CD8-positive, alpha-beta memory T cell (primary cell): ENCODE results near the gene NOS2. TPM values are rescaled to one million over a fixed set of nuclear protein-coding genes. Genes with fewer than 3 reads are reported as not detected.
"Not testable (repeated sequence)": the region's sequence is repeated elsewhere in the genome, so short reads cannot be mapped to it uniquely, and the experiment has no call there.

Experiments
- CTCF ChIA-PET: fragments of 350-600 bp; sonication (Branson Sonifier 250); formaldehyde crosslinking; loops from one replicate; lab custom pipeline; 2021; ENCODE audit warnings: antibody characterized with exemption; lab: Charles Lee
- POLR2A ChIA-PET: fragments of 350-600 bp; sonication (Branson Sonifier 250); formaldehyde crosslinking; loops from one replicate; lab custom pipeline; 2021; ENCODE audit warnings: antibody characterized with exemption; lab: Charles Lee
- DNase-seq, 5 donors: peaks; one replicate each; pipeline versions ENCODE4 v3.0.0 to v3.0.0-alpha.2; 2020 to 2022; ENCODE audit warnings: mixed read lengths in 1 of 5
- H3K27ac ChIP-seq: one replicate; pipeline ENCODE4 v1.7.0; 2013; ENCODE audit warnings: low read depth, mild to moderate bottlenecking, low read length, moderate library complexity
- H3K27me3 ChIP-seq: 2 replicates; pipeline ENCODE4 v1.7.0; 2013; ENCODE audit warnings: low read length, mild to moderate bottlenecking; ENCODE audit not compliant: insufficient read depth, poor library complexity, severe bottlenecking
- H3K36me3 ChIP-seq: 2 replicates; pipeline ENCODE4 v1.7.0; 2013; ENCODE audit warnings: mild to moderate bottlenecking, low read length, moderate library complexity; ENCODE audit not compliant: insufficient read depth
- H3K4me1 ChIP-seq: 2 replicates; pipeline ENCODE4 v1.7.0; 2013; ENCODE audit warnings: mild to moderate bottlenecking, low read length, moderate library complexity; ENCODE audit not compliant: insufficient read depth
- H3K4me3 ChIP-seq: 2 replicates; pipeline ENCODE4 v1.7.0; 2013; ENCODE audit warnings: mild to moderate bottlenecking, low read length
- H3K9me3 ChIP-seq: 2 replicates; pipeline ENCODE4 v1.7.0; 2013; ENCODE audit warnings: mild to moderate bottlenecking, low read length
- H3K27ac Mint-ChIP-seq, 8 donors: one replicate each; pipeline ENCODE4 v1.8.0; 2020 to 2021; ENCODE audit warnings: mixed read lengths in 8 of 8, mild to moderate bottlenecking in 6 of 8, inconsistent platforms in 3 of 8, moderate library complexity in 3 of 8
- H3K27me3 Mint-ChIP-seq, 2 donors: one replicate each; pipeline ENCODE4 v1.8.0; 2020 to 2021; ENCODE audit warnings: mixed read lengths in 2 of 2, mild to moderate bottlenecking in 1 of 2, moderate library complexity in 1 of 2
- H3K36me3 Mint-ChIP-seq, 3 donors: one replicate each; pipeline ENCODE4 v1.8.0; 2020 to 2021; ENCODE audit warnings: mixed read lengths in 3 of 3, inconsistent platforms in 1 of 3, mild to moderate bottlenecking in 1 of 3
- H3K4me1 Mint-ChIP-seq, 3 donors: one replicate each; pipeline ENCODE4 v1.8.0; 2020 to 2021; ENCODE audit warnings: mixed read lengths in 3 of 3, inconsistent platforms in 1 of 3, mild to moderate bottlenecking in 1 of 3
- H3K4me3 Mint-ChIP-seq, 7 donors: one replicate each; pipeline ENCODE4 v1.8.0; 2020 to 2021; ENCODE audit warnings: mixed read lengths in 7 of 7, mild to moderate bottlenecking in 6 of 7, moderate library complexity in 4 of 7, inconsistent platforms in 2 of 7
- H3K9me3 Mint-ChIP-seq, 5 donors: one replicate each; pipeline ENCODE4 v1.8.0; 2020 to 2022; ENCODE audit warnings: mixed read lengths in 5 of 5, mild to moderate bottlenecking in 3 of 5, moderate library complexity in 2 of 5, inconsistent platforms in 1 of 5
- polyA plus RNA-seq: library from polyadenylated mRNA; unstranded; fragments of 300-500 nt; fragmentation: Illumina TruSeq; gene quantifications from one replicate; pipeline ENCODE4 v1.2.3, GENCODE V29; 2021
- total RNA-seq, 2 experiments: library from RNA; stranded (reverse); gene quantifications; one replicate each; pipeline ENCODE4 v1.2.3, GENCODE V29; 2021

NOS2 gene
- total and polyA plus RNA-seq, 3 experiments from 2014 or later = 0.07 TPM; not detected in 2

DNA sequence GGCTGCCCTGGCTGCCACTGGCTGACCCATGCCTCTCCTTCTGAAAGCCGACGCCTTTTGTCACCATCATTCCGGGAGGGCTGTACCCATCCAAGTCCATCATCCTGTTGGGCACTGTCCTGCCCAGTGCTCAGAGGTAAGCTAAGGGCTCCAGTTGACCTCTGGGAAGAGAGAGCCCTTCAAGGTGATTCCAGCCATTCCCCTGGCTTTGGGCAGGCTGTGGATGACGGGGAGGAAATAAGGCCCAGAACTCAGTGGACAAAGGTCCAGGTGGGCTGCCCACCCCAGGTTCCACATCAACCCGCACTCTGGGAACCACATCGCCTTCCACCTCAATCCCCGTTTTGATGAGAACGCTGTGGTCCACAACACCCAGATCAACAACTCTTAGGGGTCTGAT lies 45.8 kb downstream of the NOS2 start:
- Histone ChIP-seq H3K27me3 (no peaks in the 10 kb centered on the region), H3K4me3 (no peak overlapping the region), H3K9me3 (no peaks in the 10 kb centered on the region), H3K4me1 (no peaks in the 10 kb centered on the region), H3K36me3 (no peaks in the 10 kb centered on the region), H3K27ac (no peak overlapping the region)
- DNase-seq = no peak
- Mint-ChIP-seq H3K4me3 (no peak overlapping the region), H3K9me3 (no peaks in the 10 kb centered on the region), H3K36me3 (no peaks in the 10 kb centered on the region), H3K27ac (no peak overlapping the region), H3K27me3 (peaks cover 0 to 9% of the 10 kb centered on the region in 2 donors), H3K4me1 (no peaks in the 10 kb centered on the region)
- ChIA-PET CTCF (no interaction called here), POLR2A (no interaction called here)

DNA sequence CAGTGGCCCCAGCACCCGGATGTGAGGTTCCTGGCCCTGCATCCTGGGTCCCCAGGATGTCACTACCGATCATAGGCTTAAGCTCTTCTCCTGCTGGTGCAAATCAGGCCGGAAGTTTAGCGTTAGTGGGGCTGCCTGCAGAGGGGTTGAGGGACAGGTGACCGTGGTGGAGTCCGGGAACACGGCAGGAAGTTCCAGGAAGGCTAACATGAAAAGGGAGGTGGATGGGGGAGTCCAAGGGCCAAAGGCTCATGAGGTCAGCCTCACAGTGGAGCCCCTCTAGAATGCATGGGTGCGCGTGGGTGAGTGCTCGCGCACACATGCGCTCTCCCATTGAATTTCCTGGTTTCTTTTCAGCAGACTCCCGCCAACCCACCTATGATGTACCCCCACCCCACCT lies 46.6 kb downstream of the NOS2 start:
- H3K4me3 ChIP-seq, H3K27ac Mint-ChIP-seq, H3K36me3 Mint-ChIP-seq, H3K9me3 ChIP-seq, POLR2A ChIA-PET, H3K9me3 Mint-ChIP-seq, H3K36me3 ChIP-seq, H3K27me3 ChIP-seq, CTCF ChIA-PET, DNase-seq, H3K4me1 ChIP-seq, H3K27me3 Mint-ChIP-seq, H3K4me3 Mint-ChIP-seq, H3K27ac ChIP-seq, H3K4me1 Mint-ChIP-seq: not testable (repeated sequence)

DNA sequence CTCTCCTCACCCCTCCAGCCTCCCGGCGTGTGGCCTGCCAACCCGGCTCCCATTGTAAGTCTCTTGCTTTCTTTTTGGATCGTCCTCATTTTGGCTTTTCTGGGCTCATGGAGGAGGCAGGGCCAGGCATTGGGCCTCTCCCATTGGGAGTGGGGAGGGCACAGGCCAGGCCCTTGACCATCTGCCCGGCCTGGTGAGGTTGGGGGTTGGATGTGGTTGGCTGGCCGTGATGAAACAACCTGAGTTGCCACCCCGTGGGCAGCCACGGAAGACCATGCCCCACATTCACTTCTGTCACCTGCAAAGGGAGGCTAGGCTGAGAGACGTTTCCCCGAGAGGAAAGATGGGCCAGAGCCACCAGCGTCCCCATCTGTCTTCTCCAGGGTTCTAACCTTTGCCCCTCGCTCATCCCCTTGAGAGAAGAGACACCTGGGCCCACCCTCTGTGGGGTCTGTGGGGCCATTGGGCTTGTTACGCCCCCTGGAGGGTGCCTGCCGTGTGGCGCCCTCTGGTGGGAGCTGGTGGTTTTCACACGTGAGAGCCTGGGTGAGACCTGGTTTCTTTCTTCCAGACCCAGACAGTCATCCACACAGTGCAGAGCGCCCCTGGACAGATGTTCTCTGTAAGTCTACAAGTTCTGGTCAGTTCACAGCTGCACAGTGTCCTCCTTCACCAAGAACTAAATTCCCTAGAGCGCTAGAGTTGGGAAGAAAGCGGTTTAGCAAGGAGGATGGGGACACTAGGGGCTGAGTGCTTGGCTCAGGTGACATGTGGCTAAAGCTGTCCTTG lies 47.3 kb downstream of the NOS2 start:
- POLR2A ChIA-PET, H3K4me3 Mint-ChIP-seq, CTCF ChIA-PET, H3K9me3 ChIP-seq, H3K4me1 Mint-ChIP-seq, H3K36me3 Mint-ChIP-seq, H3K4me3 ChIP-seq, H3K4me1 ChIP-seq, H3K27me3 ChIP-seq, DNase-seq, H3K36me3 ChIP-seq, H3K27ac ChIP-seq, H3K27me3 Mint-ChIP-seq, H3K9me3 Mint-ChIP-seq, H3K27ac Mint-ChIP-seq: not testable (repeated sequence)

DNA sequence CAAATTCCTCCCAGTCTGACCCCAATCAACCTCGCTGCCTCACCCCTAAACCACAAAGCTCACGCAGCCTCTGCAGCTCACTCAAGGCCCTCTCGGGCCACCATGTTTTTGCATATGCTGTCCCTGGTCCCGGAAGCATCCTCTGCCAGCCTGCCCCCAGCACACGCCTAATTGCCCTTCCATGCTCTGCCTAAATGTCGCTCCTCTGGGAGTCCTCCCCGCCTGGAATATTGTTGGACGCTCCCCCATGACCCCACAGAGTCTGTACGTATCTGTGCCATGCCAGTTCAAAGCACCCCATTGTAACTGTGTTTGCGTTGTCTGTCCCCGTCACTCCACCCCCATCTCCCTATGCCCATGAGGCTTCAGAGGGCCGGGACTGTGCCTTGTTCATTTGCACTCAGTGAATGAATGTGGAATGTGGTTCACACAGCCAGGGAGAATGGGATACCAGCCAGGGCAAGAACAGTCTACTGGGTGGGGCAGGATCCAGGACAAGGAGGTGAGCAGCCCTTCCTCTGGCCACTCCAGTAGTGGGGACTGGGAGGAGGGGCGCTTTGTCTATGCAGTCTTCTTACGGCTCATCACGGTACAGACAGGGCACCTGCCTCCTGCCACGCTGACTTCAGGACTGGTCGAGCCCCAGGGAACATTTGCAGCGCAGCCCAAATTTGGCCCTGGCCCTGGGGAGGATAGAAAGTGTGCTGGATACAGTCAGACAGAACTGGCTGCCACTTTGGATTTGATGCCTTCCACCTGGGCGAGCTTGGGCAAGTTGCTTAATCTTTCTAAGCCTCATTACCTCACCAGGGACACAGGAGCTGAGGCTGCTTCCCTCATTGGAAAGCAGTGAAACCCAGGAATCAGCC lies 48.5 kb downstream of the NOS2 start:
- ChIA-PET CTCF (no interaction called here), POLR2A (no interaction called here)
- no peak overlapping the region for H3K27ac ChIP-seq
- no peak overlapping the region for H3K4me3 ChIP-seq
- no peaks in the 10 kb centered on the region for H3K4me1 ChIP-seq
- no peaks in the 10 kb centered on the region for H3K36me3 ChIP-seq
- H3K36me3 Mint-ChIP-seq = no peaks in the 10 kb centered on the region
- no peak overlapping the region for H3K4me3 Mint-ChIP-seq
- no peaks in the 10 kb centered on the region for H3K4me1 Mint-ChIP-seq
- no peaks in the 10 kb centered on the region for H3K9me3 Mint-ChIP-seq
- no peak for DNase-seq
- peak overlapping the region in 1 of 8 donors; percentile 25 for H3K27ac Mint-ChIP-seq
- peaks cover 0 to 3% of the 10 kb centered on the region in 2 donors for H3K27me3 Mint-ChIP-seq
- no peaks in the 10 kb centered on the region for H3K27me3 ChIP-seq
- H3K9me3 ChIP-seq = no peaks in the 10 kb centered on the region

DNA sequence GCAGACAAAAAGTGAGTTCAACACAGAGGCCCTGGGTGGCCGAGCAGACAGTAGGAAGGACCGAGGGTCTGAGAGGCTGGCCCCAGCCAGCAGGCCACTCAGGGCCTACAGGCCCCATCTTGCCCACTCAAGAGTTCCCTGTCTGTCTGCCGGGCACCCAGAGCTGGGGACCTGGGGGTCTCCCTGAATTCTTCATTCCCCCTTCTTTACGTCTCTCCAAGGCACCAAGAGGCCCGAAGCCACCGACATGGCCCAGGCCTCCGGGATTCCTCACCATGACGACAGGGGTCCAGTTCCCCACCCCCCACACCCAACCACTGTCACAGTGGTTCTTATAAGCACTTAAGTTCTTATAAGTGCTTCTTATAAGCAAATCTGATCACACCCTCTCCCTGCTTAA lies 49.2 kb downstream of the NOS2 start:
- no peaks in the 10 kb centered on the region for H3K27me3 Mint-ChIP-seq
- Histone ChIP-seq H3K4me1 (no peaks in the 10 kb centered on the region), H3K27ac (no peak overlapping the region), H3K36me3 (no peaks in the 10 kb centered on the region), H3K9me3 (no peaks in the 10 kb centered on the region), H3K27me3 (no peaks in the 10 kb centered on the region), H3K4me3 (no peak overlapping the region)
- no peaks in the 10 kb centered on the region for H3K36me3 Mint-ChIP-seq
- H3K9me3 Mint-ChIP-seq = no peaks in the 10 kb centered on the region
- H3K4me1 Mint-ChIP-seq = no peaks in the 10 kb centered on the region
- ChIA-PET POLR2A (no interaction called here), CTCF (no interaction called here)
- no peak overlapping the region for H3K27ac Mint-ChIP-seq
- no peak overlapping the region for H3K4me3 Mint-ChIP-seq
- DNase-seq = no peak

DNA sequence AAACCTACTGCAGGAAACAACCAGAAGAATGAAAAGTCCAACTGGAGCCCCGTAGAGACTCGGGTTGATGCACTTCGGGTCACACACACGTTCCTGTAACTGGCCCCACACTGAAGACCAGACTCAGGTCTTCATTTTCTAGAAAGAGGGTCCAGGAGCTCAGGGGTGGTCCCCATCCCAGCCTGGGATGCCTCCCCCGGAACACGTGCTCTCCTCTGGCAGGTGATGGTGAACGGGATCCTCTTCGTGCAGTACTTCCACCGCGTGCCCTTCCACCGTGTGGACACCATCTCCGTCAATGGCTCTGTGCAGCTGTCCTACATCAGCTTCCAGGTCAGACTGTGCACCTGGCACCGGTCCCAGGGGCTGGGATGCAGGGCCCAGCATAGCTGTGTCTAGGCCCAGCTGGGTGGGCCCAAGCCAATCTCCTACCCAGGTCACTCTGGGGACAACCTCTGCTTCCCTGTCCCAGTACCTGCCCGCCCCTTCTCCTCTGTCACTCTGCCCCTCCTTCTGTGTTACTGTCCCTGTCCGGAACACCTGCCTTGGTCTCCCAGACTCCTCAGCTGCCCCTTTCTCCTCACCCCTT lies 50.7 kb downstream of the NOS2 start:
- not testable (repeated sequence) for H3K27ac Mint-ChIP-seq

DNA sequence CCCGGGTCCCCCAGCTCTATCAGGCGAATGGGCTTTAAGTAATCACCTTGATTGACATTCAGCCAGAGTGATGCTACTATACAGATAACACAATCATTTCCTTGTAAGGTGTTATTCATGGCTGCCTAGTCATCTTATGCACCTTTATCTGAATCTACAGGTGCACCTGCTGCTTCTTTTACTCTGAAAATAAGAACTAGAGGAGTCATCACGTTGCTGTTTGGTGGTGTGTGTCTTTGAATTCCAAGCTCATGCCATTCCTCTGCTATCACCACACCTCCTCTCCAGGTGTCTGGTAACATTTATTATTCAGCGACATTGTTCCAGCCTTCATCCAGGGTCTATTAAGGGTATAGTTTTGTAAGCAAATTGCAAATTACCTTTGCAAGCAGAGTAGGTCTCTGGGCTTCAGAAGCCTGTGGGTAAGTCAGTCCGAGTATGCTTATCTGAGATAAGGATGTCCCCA lies 51.9 kb downstream of the NOS2 start:
- Mint-ChIP-seq H3K9me3 (no peaks in the 10 kb centered on the region), H3K4me1 (no peaks in the 10 kb centered on the region), H3K27me3 (peaks cover 0 to 2% of the 10 kb centered on the region in 2 donors), H3K4me3 (no peak overlapping the region), H3K36me3 (no peaks in the 10 kb centered on the region), H3K27ac (no peak overlapping the region)
- Histone ChIP-seq H3K9me3 (no peaks in the 10 kb centered on the region), H3K36me3 (no peaks in the 10 kb centered on the region), H3K4me1 (no peaks in the 10 kb centered on the region), H3K4me3 (no peak overlapping the region), H3K27me3 (no peaks in the 10 kb centered on the region), H3K27ac (no peak overlapping the region)
- CTCF ChIA-PET = interaction anchor here (1.5 to 1.9 kb wide), 2 partner anchors 9 to 12 kb away, joined by 3 to 6 read pairs; no protein-coding TSS in a partner anchor
- no peak for DNase-seq
- POLR2A ChIA-PET = no interaction called here

More for the DNA sequence above, 50.7 kb downstream of the NOS2 start:
- H3K36me3 Mint-ChIP-seq, H3K9me3 ChIP-seq, H3K9me3 Mint-ChIP-seq, H3K4me3 ChIP-seq, H3K27ac ChIP-seq, DNase-seq, POLR2A ChIA-PET, H3K27me3 ChIP-seq, H3K4me1 Mint-ChIP-seq, H3K36me3 ChIP-seq, H3K4me1 ChIP-seq, H3K4me3 Mint-ChIP-seq, H3K27me3 Mint-ChIP-seq: not testable (repeated sequence)
- CTCF ChIA-PET = interaction anchor here (1.9 kb wide), 1 partner anchor 10 kb away, joined by 6 read pairs; no protein-coding TSS in a partner anchor
